IMR-90 (cell line): Measurements from ENCODE around the gene USP17L19. TPM values are rescaled to one million over a fixed set of nuclear protein-coding genes. Genes with fewer than 3 reads are reported as not detected.
"Not testable (repeated sequence)": the region's sequence is repeated elsewhere in the genome, so short reads cannot be mapped to it uniquely, and the experiment has no call there.

Experiments
- ATAC-seq: fragments of 200-7000 bp; cut with Tn5 transposase; 2 replicates; pipeline ENCODE4 v1.9.1; 2020; ENCODE audit warnings: low read depth, mild to moderate bottlenecking, moderate library complexity
- Bru-seq: library from RNA; stranded (reverse); fragments of 400-500 nt; gene quantifications from one replicate; lab custom pipeline; 2021; lab: Mats Ljungman, UMichigan
- BruChase-seq, 2 experiments: library from RNA; stranded (reverse); fragments of 400-500 nt; gene quantifications; one replicate each; lab custom pipeline; 2021; lab: Mats Ljungman, UMichigan
- BruUV-seq: library from RNA; stranded (reverse); fragments of 400-500 nt; replicated peaks from 2 replicates; lab custom pipeline; 2021; lab: Mats Ljungman, UMichigan
- CTCF ChIA-PET: fragments of 300-600 bp; formaldehyde crosslinking; extraction: SDS; loops from one replicate; lab custom pipeline; 2021; ENCODE audit warnings: antibody characterized with exemption; lab: Yijun Ruan, JAX
- POLR2A ChIA-PET: fragments of 300-600 bp; sonication (Branson Sonifier 250); formaldehyde crosslinking; loops from one replicate; lab custom pipeline; 2022; ENCODE audit warnings: antibody characterized with exemption; ENCODE audit not compliant: unreplicated experiment; lab: Charles Lee
- DNase-seq: peaks from one replicate; pipeline ENCODE4 v3.0.0; 2013
- H2AFZ ChIP-seq: replicated peaks from 2 replicates; pipeline ENCODE3; 2013; ENCODE audit warnings: low read length, mild to moderate bottlenecking; ENCODE audit not compliant: poor library complexity
- H2AK5ac ChIP-seq: 2 replicates; pipeline ENCODE4 v1.6.1; 2013; ENCODE audit warnings: low read depth, low read length, inconsistent platforms
- H2AK9ac ChIP-seq: replicated peaks from 2 replicates; pipeline ENCODE3; 2013; ENCODE audit warnings: mild to moderate bottlenecking, low read depth, low read length, moderate library complexity; ENCODE audit not compliant: poor library complexity
- H2BK120ac ChIP-seq: 2 replicates; pipeline ENCODE4 v1.6.1; 2013; ENCODE audit warnings: low read depth, low read length, inconsistent platforms
- H2BK15ac ChIP-seq: 3 replicates; pipeline ENCODE4 v1.6.1; 2013; ENCODE audit warnings: low read depth, low read length, inconsistent platforms
- H2BK20ac ChIP-seq: 2 replicates; pipeline ENCODE4 v1.6.1; 2013; ENCODE audit warnings: low read depth, mild to moderate bottlenecking, inconsistent platforms, low read length, moderate library complexity
- H2BK5ac ChIP-seq: 2 replicates; pipeline ENCODE4 v1.6.1; 2013; ENCODE audit warnings: mild to moderate bottlenecking, low read depth, low read length, inconsistent platforms; ENCODE audit not compliant: poor library complexity, severe bottlenecking
- H3K14ac ChIP-seq: replicated peaks from 2 replicates; pipeline ENCODE4 v1.6.1; 2013; ENCODE audit warnings: low read depth, low read length, inconsistent platforms
- H3K18ac ChIP-seq: 2 replicates; pipeline ENCODE4 v1.6.1; 2013; ENCODE audit warnings: low read depth, low read length, control low read depth
- H3K23ac ChIP-seq: 2 replicates; pipeline ENCODE4 v1.6.1; 2013; ENCODE audit warnings: low read depth, low read length, inconsistent platforms
- H3K27ac ChIP-seq: 2 replicates; pipeline ENCODE4 v1.5.1; 2013; ENCODE audit warnings: mild to moderate bottlenecking, control low read depth, low read length; ENCODE audit not compliant: insufficient read depth
- H3K27me3 ChIP-seq: 2 replicates; pipeline ENCODE4 v1.6.1; 2013; ENCODE audit warnings: low read length; ENCODE audit not compliant: control insufficient read depth, insufficient read depth
- H3K36me3 ChIP-seq: 2 replicates; pipeline ENCODE4 v1.6.1; 2013; ENCODE audit warnings: low read length, mixed read lengths; ENCODE audit not compliant: control insufficient read depth, insufficient read depth
- H3K4ac ChIP-seq: 2 replicates; pipeline ENCODE4 v1.6.1; 2013; ENCODE audit warnings: low read depth, low read length, inconsistent platforms
- H3K4me1 ChIP-seq: 2 replicates; pipeline ENCODE4 v1.6.1; 2013; ENCODE audit warnings: low read length, mixed read lengths; ENCODE audit not compliant: control insufficient read depth, insufficient read depth
- H3K4me2 ChIP-seq: 2 replicates; pipeline ENCODE4 v1.6.1; 2013; ENCODE audit warnings: low read depth, mild to moderate bottlenecking, control low read depth, low read length, moderate library complexity
- H3K4me3 ChIP-seq: 2 replicates; pipeline ENCODE4 v1.5.1; 2013; ENCODE audit warnings: low read depth, mild to moderate bottlenecking, control low read depth, low read length, moderate library complexity; ENCODE audit not compliant: insufficient read depth
- H3K56ac ChIP-seq: 2 replicates; pipeline ENCODE4 v1.6.1; 2013; ENCODE audit warnings: low read length, inconsistent platforms; ENCODE audit not compliant: insufficient read depth; ENCODE audit errors: extremely low read depth
- H3K79me1 ChIP-seq, 2 experiments: 2 replicates each; pipeline ENCODE4 v1.6.1; 2013; ENCODE audit warnings: low read length in 2 of 2, inconsistent platforms in 1 of 2, low read depth in 1 of 2
- H3K9ac ChIP-seq: 2 replicates; pipeline ENCODE4 v1.6.1; 2013; ENCODE audit warnings: low read depth, low read length, control low read depth
- H3K9me1 ChIP-seq: 2 replicates; pipeline ENCODE4 v1.6.1; 2013; ENCODE audit warnings: low read length, inconsistent platforms; ENCODE audit not compliant: insufficient read depth
- H3K9me3 ChIP-seq: 2 replicates; pipeline ENCODE4 v1.6.1; 2013; ENCODE audit warnings: low read length; ENCODE audit not compliant: control insufficient read depth, insufficient read depth
- H4K20me1 ChIP-seq: 2 replicates; pipeline ENCODE4 v1.6.1; 2013; ENCODE audit warnings: low read length, inconsistent platforms; ENCODE audit not compliant: insufficient read depth
- H4K5ac ChIP-seq: 2 replicates; pipeline ENCODE4 v1.6.1; 2013; ENCODE audit warnings: mild to moderate bottlenecking, low read depth, low read length, control low read depth
- H4K8ac ChIP-seq, 2 experiments: 2 replicates each; pipeline ENCODE4 v1.6.1; 2013; ENCODE audit warnings: low read depth in 2 of 2, low read length in 2 of 2, control low read depth in 1 of 2, inconsistent platforms in 1 of 2
- H4K91ac ChIP-seq: 2 replicates; pipeline ENCODE4 v1.6.1; 2013; ENCODE audit warnings: low read depth, low read length, inconsistent platforms; ENCODE audit not compliant: insufficient read depth
- WGBS, 2 experiments: methylation state at CpG; one replicate each; pipeline versions ENCODE4 v1.1.5 to v1.1.7; 2013; ENCODE audit warnings: missing lambda C conversion rate in 2 of 2; ENCODE audit not compliant: insufficient read length in 1 of 2; ENCODE audit errors: extremely low coverage in 2 of 2; 5-methylcytosine and 5-hydroxymethylcytosine counted together
- dilution Hi-C: fragments of 300-500 bp; cut with HindIII; formaldehyde crosslinking; loops from one replicate; pipeline ENCODE4 v1.14.3; 2018; ENCODE audit warnings: low sequenced_read_pairs; ENCODE audit not compliant: unreplicated experiment
- in situ Hi-C: fragments of 300-500 bp; cut with MboI; formaldehyde crosslinking; loops from 3 replicates; pipeline ENCODE4 v1.14.3; 2019; ENCODE audit warnings: low sequenced_read_pairs, inconsistent platforms, mixed read lengths
- intact Hi-C: fragments of 100-400 bp; cut with micrococcal nuclease; formaldehyde crosslinking; loops from 2 replicates; pipeline ENCODE4 v1.10.0; 2022
- long read RNA-seq: library from polyadenylated mRNA; unstranded; transcript quantifications from one replicate; pipeline ENCODE4 v2.0.0, GENCODE V29; 2021; ENCODE audit not compliant: unreplicated experiment
- polyA plus RNA-seq, 3 experiments: library from polyadenylated mRNA; depleted of rRNA; stranded (reverse); fragments of >200 nt; gene quantifications; 2 replicates each; pipeline ENCODE4 v1.2.3, GENCODE V29; 2012; ENCODE audit warnings: low replicate concordance in 1 of 3
- total RNA-seq: library from RNA; depleted of rRNA; stranded (reverse); fragments of >200 nt; gene quantifications from 2 replicates; pipeline ENCODE4 v1.2.3, GENCODE V29; 2012; rRNA removed

The USP17L19 gene
- not detected in 2 replicates for total RNA-seq
- not detected in 2 replicates for polyA plus RNA-seq (2012; rRNA removed)
- polyA plus RNA-seq (2012; cell fraction: cytosol; rRNA removed): not detected in 2 replicates
- not detected in 2 replicates for polyA plus RNA-seq (2012; cell fraction: nucleus; rRNA removed; ENCODE audit: low replicate concordance)
- not detected for Bru-seq, nascent RNA
- not detected for BruChase-seq, experiment 1, labeled RNA remaining after a 6-hour chase
- BruChase-seq, experiment 2, labeled RNA remaining after a 2-hour chase: not detected
- long read RNA-seq: 0 reads

DNA sequence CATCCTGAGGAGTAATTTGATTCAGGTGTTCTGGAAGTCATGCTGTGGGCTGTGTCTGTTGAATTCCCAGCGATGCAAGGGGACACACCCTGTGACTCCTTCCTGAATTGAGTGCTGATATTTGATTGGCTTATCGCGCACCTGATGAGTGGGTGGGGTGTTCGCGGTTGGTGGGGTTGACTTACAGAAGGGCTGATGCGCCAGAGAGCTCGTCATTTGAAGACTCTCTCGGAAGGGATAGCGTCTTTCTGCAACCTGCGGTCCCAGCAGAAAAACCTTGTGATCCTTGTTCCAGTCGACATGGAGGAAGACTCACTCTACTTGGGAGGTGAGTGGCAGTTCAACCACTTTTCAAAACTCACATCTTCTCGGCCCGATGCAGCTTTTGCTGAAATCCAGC, at the start of gene USP17L19:
TSS of gene USP17L19 (plus strand) at position 301 of the 400 bp plus-strand sequence. CDS start at position 301, 0 bp downstream.
- H2BK5ac ChIP-seq, H3K27ac ChIP-seq, BruUV-seq, H3K4ac ChIP-seq, H3K36me3 ChIP-seq, ATAC-seq, dilution Hi-C loops, H2BK15ac ChIP-seq, H3K9ac ChIP-seq, CTCF ChIA-PET, H4K20me1 ChIP-seq, H3K18ac ChIP-seq, H3K4me3 ChIP-seq, H3K9me1 ChIP-seq, H3K14ac ChIP-seq, H4K8ac ChIP-seq, H2AK5ac ChIP-seq, intact Hi-C loops, H3K9me3 ChIP-seq, H3K56ac ChIP-seq, H2AK9ac ChIP-seq, H3K4me2 ChIP-seq, H2BK120ac ChIP-seq, H3K23ac ChIP-seq, H3K79me1 ChIP-seq, H2BK20ac ChIP-seq, H4K91ac ChIP-seq, H3K27me3 ChIP-seq, H3K4me1 ChIP-seq, H2AFZ ChIP-seq, DNase-seq, POLR2A ChIA-PET, H4K5ac ChIP-seq, in situ Hi-C loops: not testable (repeated sequence)
- no CpG with 5 or more reads among the region's 13 CpGs for WGBS, 2 experiments

DNA sequence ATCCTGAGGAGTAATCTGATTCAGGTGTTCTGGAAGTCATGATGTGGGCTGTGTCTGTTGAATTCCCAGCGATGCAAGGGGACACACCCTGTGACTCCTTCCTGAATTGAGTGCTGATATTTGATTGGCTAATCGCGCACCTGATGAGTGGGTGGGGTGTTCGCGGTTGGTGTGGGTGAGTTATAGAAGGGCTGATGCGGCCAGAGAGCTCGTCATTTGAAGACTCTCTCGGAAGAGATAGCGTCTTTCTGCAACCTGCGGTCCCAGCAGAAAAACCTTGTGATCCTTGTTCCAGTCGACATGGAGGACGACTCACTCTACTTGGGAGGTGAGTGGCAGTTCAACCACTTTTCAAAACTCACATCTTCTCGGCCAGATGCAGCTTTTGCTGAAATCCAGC, 42.8 kb upstream of the USP17L19 start, which contains the start of gene USP17L10:
TSS of gene USP17L10 (plus strand) at position 301 of the 400 bp plus-strand sequence. CDS start at position 301, 0 bp downstream.
- CTCF ChIA-PET, H3K4ac ChIP-seq, H3K23ac ChIP-seq, H2BK120ac ChIP-seq, H2BK15ac ChIP-seq, H3K18ac ChIP-seq, H3K56ac ChIP-seq, DNase-seq, H2BK20ac ChIP-seq, in situ Hi-C loops, H3K14ac ChIP-seq, POLR2A ChIA-PET, H3K9me1 ChIP-seq, H3K4me2 ChIP-seq, H3K9me3 ChIP-seq, ATAC-seq, H2BK5ac ChIP-seq, H4K5ac ChIP-seq, H3K27ac ChIP-seq, H4K20me1 ChIP-seq, intact Hi-C loops, H2AFZ ChIP-seq, H3K4me1 ChIP-seq, H2AK9ac ChIP-seq, H4K8ac ChIP-seq, H3K79me1 ChIP-seq, BruUV-seq, H4K91ac ChIP-seq, dilution Hi-C loops, H3K27me3 ChIP-seq, H2AK5ac ChIP-seq, H3K9ac ChIP-seq, H3K4me3 ChIP-seq, H3K36me3 ChIP-seq: not testable (repeated sequence)
- no CpG with 5 or more reads among the region's 13 CpGs for WGBS, 2 experiments
